GM21529 (cell line): ENCODE data around the gene ACTA2.

Experiments used
- ATAC-seq: cut with Tn5 transposase; IDR thresholded peaks from one replicate; pipeline ENCODE4 v1.9.1; 2021; ENCODE audit not compliant: unreplicated experiment

ACTA2 gene

DNA sequence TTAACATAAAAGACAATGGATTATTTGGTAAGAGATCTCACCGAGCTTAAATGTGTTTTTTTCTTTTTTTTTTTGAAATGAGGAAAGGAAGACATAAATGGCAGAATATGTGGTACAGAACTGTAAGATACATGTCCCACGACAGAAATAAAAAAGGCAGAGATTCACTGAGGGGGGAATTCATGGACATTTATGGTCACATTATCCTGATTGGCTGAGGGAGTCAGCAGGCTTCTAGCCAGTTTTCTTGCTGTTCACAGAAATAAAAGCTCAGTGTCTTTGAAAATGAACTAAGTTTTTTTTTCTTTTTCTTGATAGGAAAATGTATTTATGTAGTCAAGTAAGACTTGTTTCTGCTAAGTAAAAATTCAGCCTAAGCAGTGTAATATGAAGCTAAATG, 29.8 kb upstream of the ACTA2 start:
- no peak for ATAC-seq

GRCh38 chr10:88981435-88981834, 28.9 kb upstream of the ACTA2 start:
- ATAC-seq = no peak

DNA sequence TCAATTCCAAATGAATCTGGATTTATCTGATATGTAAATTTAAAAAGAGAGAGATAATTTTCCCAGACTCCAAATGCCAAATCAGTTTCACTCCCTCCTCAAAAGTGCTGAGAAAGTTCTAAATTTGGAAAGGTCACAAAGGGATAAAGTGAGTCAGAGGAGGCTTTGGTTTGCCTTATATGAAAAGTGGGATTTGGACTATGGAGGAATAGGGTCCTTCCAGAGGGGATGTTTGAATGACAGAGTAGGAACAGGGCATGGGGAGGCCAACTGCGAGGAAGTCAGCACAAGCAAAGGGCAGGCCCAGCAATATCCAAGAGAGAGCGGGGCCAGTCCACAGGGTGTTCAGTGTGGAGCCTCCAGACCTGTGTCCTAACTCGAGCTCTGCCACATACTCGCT, 28.2 kb upstream of the ACTA2 start:
- no peak for ATAC-seq

GRCh38 chr10:88980247-88980646, 27.7 kb upstream of the ACTA2 start:
- ATAC-seq = no peak

GRCh38 chr10:88979603-88980002, 27.0 kb upstream of the ACTA2 start:
- ATAC-seq = no peak

- ATAC-seq = no peak
These were observed 26.6 kb upstream of the ACTA2 start for GRCh38 chr10:88979153-88979562.

DNA sequence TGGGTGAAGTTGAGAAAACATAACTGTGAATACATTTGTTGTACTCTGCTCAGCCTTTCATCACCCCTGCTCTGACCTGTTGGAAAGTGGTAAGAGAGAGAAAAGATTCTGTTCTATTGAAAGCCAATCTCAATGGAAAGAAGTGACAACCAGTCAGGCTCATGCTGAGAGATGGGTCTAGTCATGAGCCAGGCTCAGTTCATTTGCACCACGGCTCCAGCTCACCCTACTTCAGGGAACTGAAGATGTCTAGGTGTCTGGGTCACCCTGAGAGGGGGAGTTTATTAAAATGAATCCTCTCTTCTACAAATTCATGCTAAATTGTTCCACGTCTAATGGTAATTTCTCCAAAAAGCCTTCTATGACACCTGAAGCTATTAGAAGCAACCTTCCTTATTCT, 25.9 kb upstream of the ACTA2 start:
- ATAC-seq = no peak

- no peak for ATAC-seq
These were observed 22.8 kb upstream of the ACTA2 start for GRCh38 chr10:88975377-88975720.

- ATAC-seq = peak; percentile 45
These were observed 22.1 kb upstream of the ACTA2 start for GRCh38 chr10:88974446-88975376.

- no peak for ATAC-seq
These were observed 21.4 kb upstream of the ACTA2 start for GRCh38 chr10:88974012-88974411.

GRCh38 chr10:88971221-88972061, 18.9 kb upstream of the ACTA2 start:
- ATAC-seq = no peak

DNA sequence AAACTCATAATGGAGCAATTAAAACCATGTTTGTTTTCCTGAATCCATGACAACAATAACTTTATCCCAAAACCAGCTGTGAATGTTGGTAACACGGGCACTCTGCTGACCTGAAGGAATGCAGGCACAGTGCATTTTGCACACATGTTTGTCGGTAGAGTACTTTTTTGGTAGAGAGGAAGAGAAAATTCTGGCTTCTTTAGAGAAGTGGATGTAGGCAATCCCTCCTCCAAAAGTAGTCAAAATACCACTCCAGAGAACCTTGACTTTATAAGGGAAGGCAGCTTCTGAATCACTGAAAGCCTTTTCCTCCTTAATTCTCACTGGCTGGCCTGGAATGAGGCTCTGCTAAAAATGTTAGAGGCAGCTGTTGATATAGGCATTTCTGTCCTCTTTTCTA, 15.8 kb upstream of the ACTA2 start:
- no peak for ATAC-seq

- ATAC-seq = no peak
These were observed 14.2 kb upstream of the ACTA2 start for GRCh38 chr10:88966797-88967196.

- ATAC-seq = no peak
These were observed 12.4 kb upstream of the ACTA2 start for GRCh38 chr10:88964869-88965415.

DNA sequence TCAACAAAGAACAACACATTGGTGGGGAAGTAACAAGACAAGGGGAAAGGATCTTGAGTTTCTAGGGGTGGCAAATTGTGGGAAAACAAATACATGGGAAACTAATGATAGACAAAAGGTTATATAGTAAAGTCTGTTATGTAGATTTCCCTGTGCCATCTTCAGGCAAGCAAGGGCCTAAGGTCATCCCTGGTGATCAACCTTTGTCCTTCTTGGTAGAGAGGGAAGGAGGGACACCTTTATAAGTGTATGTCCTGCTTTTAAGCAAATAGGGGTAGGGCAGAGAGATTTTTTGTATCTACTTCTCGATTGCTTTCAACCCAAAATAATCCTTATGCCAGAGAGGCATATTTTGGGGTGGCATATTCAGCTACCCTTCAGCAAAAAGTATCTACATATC, 11.8 kb upstream of the ACTA2 start:
- no peak for ATAC-seq

GRCh38 chr10:88963318-88963717, 10.7 kb upstream of the ACTA2 start:
- ATAC-seq = no peak

- ATAC-seq = no peak
These were observed 9.8 kb upstream of the ACTA2 start for GRCh38 chr10:88962336-88962735.

- no peak for ATAC-seq
These were observed 8.7 kb upstream of the ACTA2 start for GRCh38 chr10:88961266-88961665.

- ATAC-seq = no peak
These were observed 8.2 kb upstream of the ACTA2 start for GRCh38 chr10:88960802-88961201.

GRCh38 chr10:88958721-88959120, 6.1 kb upstream of the ACTA2 start:
- no peak for ATAC-seq

- no peak for ATAC-seq
These were observed 4.8 kb upstream of the ACTA2 start for GRCh38 chr10:88957381-88957780.
